Activated naive CD4-positive, alpha-beta T cell treated with anti-CD3 and anti-CD28 coated beads, Interleukin-2, amount 50 U/mL, for 24 hours (primary cell): ENCODE measurements around the gene GSDME.
"Not testable (repeated sequence)": the region's sequence is repeated elsewhere in the genome, so short reads cannot be mapped to it uniquely, and the experiment has no call there.

Source experiments
- H3K27ac Mint-ChIP-seq: one replicate; pipeline ENCODE4 v1.8.0; 2021; ENCODE audit warnings: mild to moderate bottlenecking, mixed read lengths
- H3K27me3 Mint-ChIP-seq: one replicate; pipeline ENCODE4 v1.8.0; 2021; ENCODE audit warnings: mixed read lengths
- H3K36me3 Mint-ChIP-seq: one replicate; pipeline ENCODE4 v1.8.0; 2021; ENCODE audit warnings: mixed read lengths
- H3K4me1 Mint-ChIP-seq: one replicate; pipeline ENCODE4 v1.8.0; 2021; ENCODE audit warnings: mixed read lengths
- H3K4me3 Mint-ChIP-seq: one replicate; pipeline ENCODE4 v1.8.0; 2021; ENCODE audit warnings: mild to moderate bottlenecking, mixed read lengths
- H3K9me3 Mint-ChIP-seq: one replicate; pipeline ENCODE4 v1.8.0; 2021; ENCODE audit warnings: mixed read lengths

Gene GSDME

GRCh38 chr7:24737281-24737680, 20.0 kb downstream of the GSDME start:
- Mint-ChIP-seq H3K27me3 (peaks cover 8% of the 10 kb centered on the region), H3K4me1 (no peaks in the 10 kb centered on the region), H3K4me3 (no peak overlapping the region), H3K36me3 (no peaks in the 10 kb centered on the region), H3K9me3 (peaks cover 30% of the 10 kb centered on the region), H3K27ac (no peak overlapping the region)

- not testable (repeated sequence) for H3K27me3 Mint-ChIP-seq, H3K27ac Mint-ChIP-seq, H3K36me3 Mint-ChIP-seq, H3K4me1 Mint-ChIP-seq, H3K4me3 Mint-ChIP-seq
- H3K9me3 Mint-ChIP-seq, result peaks cover 30% of the 10 kb centered on the region
Observed at GRCh38 chr7:24735594-24735993, 21.7 kb downstream of the GSDME start.

GRCh38 chr7:24734306-24734705, 23.0 kb downstream of the GSDME start:
- H3K27me3 Mint-ChIP-seq, result peaks cover 13% of the 10 kb centered on the region

GRCh38 chr7:24733414-24734060, 23.7 kb downstream of the GSDME start:
- Mint-ChIP-seq H3K9me3 (peaks cover 25% of the 10 kb centered on the region), H3K27ac (no peak overlapping the region), H3K36me3 (no peaks in the 10 kb centered on the region), H3K27me3 (peaks cover 13% of the 10 kb centered on the region), H3K4me3 (no peak overlapping the region), H3K4me1 (peaks cover 6% of the 10 kb centered on the region)

More at GRCh38 chr7:24734306-24734705, 23.0 kb downstream of the GSDME start:
- Mint-ChIP-seq H3K4me1 (no peaks in the 10 kb centered on the region), H3K4me3 (no peak overlapping the region), H3K9me3 (peaks cover 30% of the 10 kb centered on the region), H3K27ac (no peak overlapping the region), H3K36me3 (no peaks in the 10 kb centered on the region)

- Mint-ChIP-seq H3K27ac (no peak overlapping the region), H3K9me3 (peaks cover 19% of the 10 kb centered on the region), H3K27me3 (peaks cover 13% of the 10 kb centered on the region), H3K4me3 (no peak overlapping the region), H3K4me1 (peaks cover 12% of the 10 kb centered on the region), H3K36me3 (no peaks in the 10 kb centered on the region)
Observed at GRCh38 chr7:24732646-24733413, 24.4 kb downstream of the GSDME start.

- Mint-ChIP-seq H3K27me3 (peaks cover 13% of the 10 kb centered on the region), H3K27ac (no peak overlapping the region), H3K36me3 (no peaks in the 10 kb centered on the region), H3K9me3 (peaks cover 7% of the 10 kb centered on the region), H3K4me1 (peaks cover 23% of the 10 kb centered on the region), H3K4me3 (no peak overlapping the region)
Observed at GRCh38 chr7:24731313-24731712, 26.0 kb downstream of the GSDME start.

GRCh38 chr7:24730018-24730369, 27.3 kb downstream of the GSDME start:
- Mint-ChIP-seq H3K4me1 (peaks cover 23% of the 10 kb centered on the region), H3K27ac (no peak overlapping the region), H3K36me3 (no peaks in the 10 kb centered on the region), H3K4me3 (no peak overlapping the region), H3K9me3 (peaks cover 7% of the 10 kb centered on the region), H3K27me3 (peaks cover 10% of the 10 kb centered on the region)

GRCh38 chr7:24729365-24730017, 27.8 kb downstream of the GSDME start:
- H3K27me3 Mint-ChIP-seq, result peaks cover 6% of the 10 kb centered on the region
- no peaks in the 10 kb centered on the region for H3K36me3 Mint-ChIP-seq
- H3K4me3 Mint-ChIP-seq, result no peak overlapping the region
- peaks cover 2% of the 10 kb centered on the region for H3K9me3 Mint-ChIP-seq
- no peak overlapping the region for H3K27ac Mint-ChIP-seq
- peaks cover 23% of the 10 kb centered on the region for H3K4me1 Mint-ChIP-seq

GRCh38 chr7:24728503-24729364, 28.5 kb downstream of the GSDME start:
- H3K4me3 Mint-ChIP-seq, result no peak overlapping the region

GRCh38 chr7:24728121-24728500, 29.2 kb downstream of the GSDME start:
- Mint-ChIP-seq H3K4me1 (peaks cover 23% of the 10 kb centered on the region), H3K27ac (no peak overlapping the region), H3K4me3 (no peak overlapping the region), H3K36me3 (no peaks in the 10 kb centered on the region), H3K27me3 (peaks cover 5% of the 10 kb centered on the region), H3K9me3 (no peaks in the 10 kb centered on the region)

More at GRCh38 chr7:24728503-24729364, 28.5 kb downstream of the GSDME start:
- no peaks in the 10 kb centered on the region for H3K9me3 Mint-ChIP-seq
- H3K36me3 Mint-ChIP-seq, result no peaks in the 10 kb centered on the region
- H3K27me3 Mint-ChIP-seq, result peaks cover 5% of the 10 kb centered on the region
- H3K27ac Mint-ChIP-seq, result no peak overlapping the region
- peaks cover 23% of the 10 kb centered on the region for H3K4me1 Mint-ChIP-seq

- Mint-ChIP-seq H3K27ac (no peak overlapping the region), H3K36me3 (no peaks in the 10 kb centered on the region), H3K4me1 (peaks cover 23% of the 10 kb centered on the region), H3K27me3 (peaks cover 5% of the 10 kb centered on the region), H3K4me3 (no peak overlapping the region), H3K9me3 (no peaks in the 10 kb centered on the region)
Observed at GRCh38 chr7:24727154-24728120, 29.8 kb downstream of the GSDME start.

GRCh38 chr7:24725554-24726241, 31.6 kb downstream of the GSDME start:
- H3K27me3 Mint-ChIP-seq, result peaks cover 7% of the 10 kb centered on the region
- H3K36me3 Mint-ChIP-seq, result no peaks in the 10 kb centered on the region
- H3K27ac Mint-ChIP-seq, result no peak overlapping the region
- no peaks in the 10 kb centered on the region for H3K9me3 Mint-ChIP-seq
- H3K4me3 Mint-ChIP-seq, result no peak overlapping the region
- H3K4me1 Mint-ChIP-seq, result peaks cover 23% of the 10 kb centered on the region

- peaks cover 7% of the 10 kb centered on the region for H3K27me3 Mint-ChIP-seq
- H3K36me3 Mint-ChIP-seq, result no peaks in the 10 kb centered on the region
- H3K27ac Mint-ChIP-seq, result no peak overlapping the region
- H3K4me1 Mint-ChIP-seq, result peaks cover 23% of the 10 kb centered on the region
- H3K4me3 Mint-ChIP-seq, result no peak overlapping the region
- no peaks in the 10 kb centered on the region for H3K9me3 Mint-ChIP-seq
Observed at GRCh38 chr7:24724451-24725190, 32.6 kb downstream of the GSDME start.

- H3K9me3 Mint-ChIP-seq, result no peaks in the 10 kb centered on the region
- no peak overlapping the region for H3K27ac Mint-ChIP-seq
- H3K4me1 Mint-ChIP-seq, result peaks cover 13% of the 10 kb centered on the region
- peaks cover 4% of the 10 kb centered on the region for H3K27me3 Mint-ChIP-seq
- no peak overlapping the region for H3K4me3 Mint-ChIP-seq
- H3K36me3 Mint-ChIP-seq, result no peaks in the 10 kb centered on the region
Observed at GRCh38 chr7:24723178-24723530, 34.1 kb downstream of the GSDME start.
